GM12878 (cell line): ENCODE results near the gene KDM5B. TPM values are rescaled to one million over a fixed set of nuclear protein-coding genes. Genes with fewer than 3 reads are reported as not detected.

Experiments used
- ATAC-seq: fragments of 200-7000 bp; cut with Tn5 transposase; 3 replicates; pipeline ENCODE4 v1.9.1; 2020; ENCODE audit warnings: mild to moderate bottlenecking, moderate library complexity
- BruUV-seq: library from RNA; stranded (reverse); fragments of 400-500 nt; replicated peaks from 2 replicates; lab custom pipeline; 2021; lab: Mats Ljungman, UMichigan
- CTCF ChIA-PET: fragments of 300-600 bp; sonication (Branson Sonifier 250); formaldehyde crosslinking; extraction: SDS; loops from one replicate; lab custom pipeline; 2021; ENCODE audit warnings: inconsistent platforms; lab: Yijun Ruan, JAX
- POLR2A ChIA-PET: fragments of 350-600 bp; formaldehyde crosslinking; extraction: SDS; loops from one replicate; lab custom pipeline; 2021; ENCODE audit warnings: inconsistent platforms; lab: Charles Lee
- RAD21 ChIA-PET: fragments of 300-600 bp; sonication (Branson Sonifier 250); formaldehyde crosslinking; loops from one replicate; lab custom pipeline; 2023; ENCODE audit warnings: antibody characterized with exemption; ENCODE audit not compliant: unreplicated experiment; lab: Charles Lee
- SMC1A ChIA-PET: fragments of 300-600 bp; sonication (Branson Sonifier 250); formaldehyde crosslinking; loops from one replicate; lab custom pipeline; 2023; ENCODE audit not compliant: unreplicated experiment, uncharacterized antibody; lab: Charles Lee
- DNase-seq: peaks from one replicate; pipeline ENCODE4 v3.0.0-alpha.2; 2011; ENCODE audit warnings: low read depth, low spot score
- FAIRE-seq: peaks from 3 replicates; lab custom pipeline; 2011; peaks lifted over from hg19 to GRCh38; lab: Jason Lieb, UNC
- H2AFZ ChIP-seq: 2 replicates; pipeline ENCODE4 v1.6.0; 2011; ENCODE audit warnings: low read depth, low read length, control low read depth; ENCODE audit not compliant: control insufficient read depth
- H3K27ac ChIP-seq: 2 replicates; pipeline ENCODE4 v1.5.1; 2011; ENCODE audit warnings: control low read depth; ENCODE audit not compliant: control insufficient read depth, insufficient read depth
- H3K27me3 ChIP-seq, 2 experiments: replicated peaks in 1 of 2; 2 replicates each; pipeline versions ENCODE4 v1.6.0 to v1.6.1; 2011; ENCODE audit warnings: low read length in 1 of 2; ENCODE audit not compliant: control insufficient read depth in 2 of 2, insufficient read depth in 2 of 2
- H3K36me3 ChIP-seq, 2 experiments: 2 replicates each; pipeline ENCODE4 v1.5.1; 2011; ENCODE audit warnings: low read length in 1 of 2; ENCODE audit not compliant: control insufficient read depth in 2 of 2, insufficient read depth in 2 of 2
- H3K4me1 ChIP-seq: 2 replicates; pipeline ENCODE4 v1.6.1; 2011; ENCODE audit warnings: mild to moderate bottlenecking, low read length, moderate library complexity, mixed read lengths; ENCODE audit not compliant: control insufficient read depth, insufficient read depth
- H3K4me2 ChIP-seq: 2 replicates; pipeline ENCODE4 v1.6.0; 2011; ENCODE audit warnings: control low read depth; ENCODE audit not compliant: control insufficient read depth, insufficient read depth
- H3K4me3 ChIP-seq: fragments of 200-600 bp; sonication (generic); 2 replicates; pipeline ENCODE4 v1.5.1; 2016
- H3K79me2 ChIP-seq: 2 replicates; pipeline ENCODE4 v1.6.0; 2011; ENCODE audit warnings: low read length; ENCODE audit not compliant: control insufficient read depth, insufficient read depth
- H3K9ac ChIP-seq: 2 replicates; pipeline ENCODE4 v1.8.0; 2011; ENCODE audit warnings: low read length, control low read depth, mixed read lengths; ENCODE audit not compliant: control insufficient read depth, insufficient read depth
- H3K9me3 ChIP-seq: replicated peaks from 3 replicates; pipeline ENCODE4 v1.5.1; 2011; ENCODE audit warnings: mild to moderate bottlenecking, low read length; ENCODE audit not compliant: control insufficient read depth, insufficient read depth
- H4K20me1 ChIP-seq: 2 replicates; pipeline ENCODE4 v1.6.0; 2011; ENCODE audit not compliant: control insufficient read depth, insufficient read depth
- FOXK2 ChIP-seq: fragments of 450-650 bp; IDR thresholded peaks from 2 replicates; pipeline ENCODE4 v1.6.1; 2017; ENCODE audit warnings: mild to moderate bottlenecking, moderate library complexity
- IKZF1 ChIP-seq: fragments of 450-650 bp; conservative IDR thresholded peaks from 2 replicates; pipeline ENCODE4 v1.6.1; 2017; ENCODE audit warnings: antibody characterized with exemption, mild to moderate bottlenecking
- KLF5 ChIP-seq: fragments of 450-650 bp; IDR thresholded peaks from 2 replicates; pipeline ENCODE4 v1.6.1; 2014; ENCODE audit warnings: mild to moderate bottlenecking; ENCODE audit not compliant: partially characterized antibody
- NFXL1 ChIP-seq: fragments of 450-650 bp; IDR thresholded peaks from 2 replicates; pipeline ENCODE4 v1.6.1; 2017; ENCODE audit warnings: antibody characterized with exemption, mild to moderate bottlenecking, borderline replicate concordance
- NKRF ChIP-seq: fragments of 450-650 bp; conservative IDR thresholded peaks from 2 replicates; pipeline ENCODE4 v1.6.1; 2017; ENCODE audit warnings: mild to moderate bottlenecking, moderate library complexity
- PML ChIP-seq: IDR thresholded peaks from 2 replicates; pipeline ENCODE4 v1.6.1; 2012; ENCODE audit warnings: low read length, inconsistent platforms
- POLR2AphosphoS2 ChIP-seq: IDR thresholded peaks from 2 replicates; pipeline ENCODE4 v1.6.1; 2011; ENCODE audit warnings: low read depth, mild to moderate bottlenecking, low read length, improper control_type of control experiment, moderate library complexity
- PRDM15 ChIP-seq: fragments of 450-650 bp; formaldehyde crosslinking; IDR thresholded peaks from 2 replicates; pipeline ENCODE4 v1.4.0; 2020; ENCODE audit warnings: mild to moderate bottlenecking, moderate library complexity
- ZNF687 ChIP-seq: fragments of 450-650 bp; IDR thresholded peaks from 2 replicates; pipeline ENCODE4 v1.6.1; 2017; ENCODE audit warnings: mild to moderate bottlenecking, moderate library complexity
- WGBS: methylation state at CpG from one replicate; pipeline ENCODE4 v1.1.6; 2016; ENCODE audit warnings: low lambda C conversion rate; ENCODE audit not compliant: insufficient replicate concordance, insufficient coverage; ENCODE audit errors: missing lambda C conversion rate; 5-methylcytosine and 5-hydroxymethylcytosine counted together
- in situ Hi-C: fragments of 300-500 bp; cut with MboI; formaldehyde crosslinking; loops from 9 replicates; pipeline ENCODE4 v1.14.3; 2018; ENCODE audit warnings: mixed read lengths
- intact Hi-C: fragments of 100-400 bp; cut with micrococcal nuclease; formaldehyde crosslinking; loops from one replicate; pipeline ENCODE4 v1.14.2; 2022; ENCODE audit not compliant: unreplicated experiment
- polyA plus RNA-seq, 11 experiments: library from polyadenylated mRNA; depleted of rRNA in 4 of 11; unstranded in 6 of 11; stranded (reverse) in 5 of 11; fragments of >200 nt; fragmentation: Nextera tagmentation in 4 of 11; fragmentation: Illumina TruSeq in 1 of 11; extraction: Ambion mirVana in 4 of 11; extraction: Trizol in 1 of 11; gene quantifications; 1 replicate in 1 of 11; 2 replicates in 10 of 11; pipeline versions ENCODE4 v1.2.1 to v1.2.3, GENCODE V29; 2011 to 2016; ENCODE audit warnings: inconsistent platforms in 2 of 11, missing spikeins in 2 of 11, low read depth in 1 of 11
- total RNA-seq, 4 experiments: library from RNA; depleted of rRNA in 3 of 4; stranded (reverse); fragments of >200 nt in 3 of 4; fragmentation: Illumina TruSeq in 1 of 4; extraction: Trizol in 1 of 4; gene quantifications; 2 replicates each; pipeline versions ENCODE4 v1.2.1 to v1.2.3, GENCODE V29; 2013 to 2021

Gene KDM5B
- total and polyA plus RNA-seq, 10 of the 15 experiments (the other 5 are each of a cell fraction or from before 2014, with no cell fraction given), result 1.7 to 26.6 (median 8.1) TPM

GRCh38 chr1:202752774-202753173 is 55.4 kb downstream of the KDM5B start:
- Histone ChIP-seq H3K4me2 (no peak overlapping the region), H3K4me3 (no peak overlapping the region), H3K27ac (no peak overlapping the region), H3K79me2 (no peaks in the 10 kb centered on the region), H3K9me3 (no peaks in the 10 kb centered on the region), H3K36me3 (no peaks in the 10 kb centered on the region; a peak in 2 of 4 replicates), H3K9ac (no peak overlapping the region), H2AFZ (no peak overlapping the region), H4K20me1 (no peaks in the 10 kb centered on the region), H3K4me1 (no peaks in the 10 kb centered on the region), H3K27me3 (no peaks in the 10 kb centered on the region)
- FAIRE-seq, result no peak
- intact Hi-C loops (no loop called here), in situ Hi-C loops (no loop called here)
- no TSS peak for BruUV-seq
- DNase-seq, result no peak
- 46% methylated on average over 3 of the region's 3 CpGs for WGBS
- RAD21 ChIA-PET, result interaction anchor here (0.7 kb wide), 1 partner anchor 244 kb away, joined by 3 read pairs; no protein-coding TSS in a partner anchor
- POLR2A ChIA-PET, result interaction anchor here (0.7 kb wide), 1 partner anchor 34 kb away, joined by 3 read pairs; no protein-coding TSS in a partner anchor
- no peak for TF ChIP-seq NFXL1
- no peak for TF ChIP-seq ZNF687
- TF ChIP-seq PRDM15, result no peak
- TF ChIP-seq PML, result no peak
- no peak for TF ChIP-seq IKZF1
- no peak for TF ChIP-seq NKRF
- no peak for TF ChIP-seq FOXK2
- TF ChIP-seq KLF5, result no peak
- no peak for TF ChIP-seq POLR2AphosphoS2
- CTCF ChIA-PET, result interaction anchor here (0.6 to 2.0 kb wide), 7 partner anchors 10 to 420 kb away, joined by 3 to 5 read pairs (median 3); no protein-coding TSS in a partner anchor
- SMC1A ChIA-PET, result interaction anchor here (1.1 kb wide), 1 partner anchor 218 kb away, joined by 3 read pairs; no protein-coding TSS in a partner anchor
- ATAC-seq, result no peak
